ENCODE data around the gene ZNF639. TPM values are rescaled to one million over a fixed set of nuclear protein-coding genes. Genes with fewer than 3 reads are reported as not detected.

The ZNF639 gene
- total and polyA plus RNA-seq, 10 of the 15 experiments (the other 5 are each of a cell fraction or from before 2014, with no cell fraction given) = 16.3 to 61.2 (median 35.3) TPM

DNA sequence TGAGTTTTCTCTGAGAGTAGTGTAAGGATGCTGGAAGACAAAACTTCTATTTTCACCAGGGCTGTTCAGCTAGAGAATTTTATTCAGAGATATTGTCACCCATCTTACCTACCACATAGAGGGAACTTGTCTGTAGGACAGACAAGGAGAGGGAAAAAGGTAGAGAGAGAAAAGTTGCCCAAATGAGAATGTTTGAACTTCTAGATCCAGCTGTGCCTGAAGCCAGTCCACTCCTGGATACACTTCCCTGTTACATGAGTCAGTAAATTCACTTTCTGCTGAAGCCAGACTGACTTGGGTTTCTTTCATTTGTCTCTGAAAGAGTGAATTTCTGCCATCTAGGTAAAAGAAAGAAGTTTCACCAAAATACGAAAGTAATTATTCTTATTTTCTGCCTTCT is 44.7 kb upstream of the ZNF639 start:
- ChIA-PET POLR2A (no interaction called here), RAD21 (ENCODE audit: unreplicated experiment) (no interaction called here), CTCF (no interaction called here), SMC1A (ENCODE audit: uncharacterized antibody, unreplicated experiment) (interaction anchor here (1.1 to 2.0 kb wide), 4 partner anchors 9 to 38 kb away, joined by 3 to 7 read pairs (median 4); no protein-coding TSS in a partner anchor)
- Histone ChIP-seq H2AFZ (ENCODE audit: control insufficient read depth, low read depth, low read length) (no peak overlapping the region), H3K4me3 (no peak overlapping the region), H3K4me2 (ENCODE audit: control insufficient read depth, insufficient read depth) (no peak overlapping the region), H4K20me1 (ENCODE audit: control insufficient read depth, insufficient read depth) (no peaks in the 10 kb centered on the region), H3K9me3 (replicated peaks; ENCODE audit: control insufficient read depth, insufficient read depth, low read length) (no peaks in the 10 kb centered on the region), H3K79me2 (ENCODE audit: control insufficient read depth, insufficient read depth, low read length) (no peaks in the 10 kb centered on the region), H3K27ac (ENCODE audit: control insufficient read depth, insufficient read depth) (no peak overlapping the region), H3K36me3 (ENCODE audit: control insufficient read depth in 2 of 2, insufficient read depth in 2 of 2, low read length in 1 of 2) (no peaks in the 10 kb centered on the region), H3K27me3 (replicated peaks in 1 of 2; ENCODE audit: control insufficient read depth in 2 of 2, insufficient read depth in 2 of 2, low read length in 1 of 2) (no peaks in the 10 kb centered on the region), H3K4me1 (ENCODE audit: control insufficient read depth, insufficient read depth, low read length) (no peaks in the 10 kb centered on the region), H3K9ac (ENCODE audit: control insufficient read depth, insufficient read depth, low read length) (no peak overlapping the region)
- BruUV-seq (replicated peaks) = no TSS peak
- no peak for DNase-seq (ENCODE audit: low read depth, low spot score)
- intact Hi-C loops (cut with micrococcal nuclease; ENCODE audit: unreplicated experiment) = no loop called here
- no peak for FAIRE-seq
- in situ Hi-C loops (cut with MboI) = no loop called here
- ATAC-seq = no peak
- no peak for TF ChIP-seq SIN3A (IDR thresholded peaks at IDR 0.05; ENCODE audit: low read depth, low read length)
- no peak for TF ChIP-seq SUPT20H (IDR thresholded peaks at IDR 0.05; ENCODE audit: borderline replicate concordance, control insufficient read depth, low read depth, low read length)
- no peak for TF ChIP-seq BRCA1 (IDR thresholded peaks at IDR 0.05; ENCODE audit: low read depth, low read length)
- TF ChIP-seq MLLT1 (IDR thresholded peaks at IDR 0.05) = no peak
- TF ChIP-seq IKZF1 (conservative IDR thresholded peaks at IDR 0.05) = no peak
- no peak for TF ChIP-seq BCL11A (IDR thresholded peaks at IDR 0.05; ENCODE audit: low read depth, low read length)
- TF ChIP-seq CEBPB (IDR thresholded peaks at IDR 0.05; ENCODE audit: borderline replicate concordance in 1 of 2, low read depth in 2 of 2, low read length in 2 of 2) = no peak
- TF ChIP-seq DPF2 (IDR thresholded peaks at IDR 0.05) = no peak
- TF ChIP-seq BCLAF1 (IDR thresholded peaks at IDR 0.05) = no peak
- TF ChIP-seq CHD1 (IDR thresholded peaks at IDR 0.05; ENCODE audit: low read depth, low read length) = no peak
- TF ChIP-seq RCOR1 (conservative IDR thresholded peaks at IDR 0.05; ENCODE audit: low read depth, low read length) = no peak
- no peak for TF ChIP-seq CHD4 (IDR thresholded peaks at IDR 0.05)
- TF ChIP-seq, protein P1, sequence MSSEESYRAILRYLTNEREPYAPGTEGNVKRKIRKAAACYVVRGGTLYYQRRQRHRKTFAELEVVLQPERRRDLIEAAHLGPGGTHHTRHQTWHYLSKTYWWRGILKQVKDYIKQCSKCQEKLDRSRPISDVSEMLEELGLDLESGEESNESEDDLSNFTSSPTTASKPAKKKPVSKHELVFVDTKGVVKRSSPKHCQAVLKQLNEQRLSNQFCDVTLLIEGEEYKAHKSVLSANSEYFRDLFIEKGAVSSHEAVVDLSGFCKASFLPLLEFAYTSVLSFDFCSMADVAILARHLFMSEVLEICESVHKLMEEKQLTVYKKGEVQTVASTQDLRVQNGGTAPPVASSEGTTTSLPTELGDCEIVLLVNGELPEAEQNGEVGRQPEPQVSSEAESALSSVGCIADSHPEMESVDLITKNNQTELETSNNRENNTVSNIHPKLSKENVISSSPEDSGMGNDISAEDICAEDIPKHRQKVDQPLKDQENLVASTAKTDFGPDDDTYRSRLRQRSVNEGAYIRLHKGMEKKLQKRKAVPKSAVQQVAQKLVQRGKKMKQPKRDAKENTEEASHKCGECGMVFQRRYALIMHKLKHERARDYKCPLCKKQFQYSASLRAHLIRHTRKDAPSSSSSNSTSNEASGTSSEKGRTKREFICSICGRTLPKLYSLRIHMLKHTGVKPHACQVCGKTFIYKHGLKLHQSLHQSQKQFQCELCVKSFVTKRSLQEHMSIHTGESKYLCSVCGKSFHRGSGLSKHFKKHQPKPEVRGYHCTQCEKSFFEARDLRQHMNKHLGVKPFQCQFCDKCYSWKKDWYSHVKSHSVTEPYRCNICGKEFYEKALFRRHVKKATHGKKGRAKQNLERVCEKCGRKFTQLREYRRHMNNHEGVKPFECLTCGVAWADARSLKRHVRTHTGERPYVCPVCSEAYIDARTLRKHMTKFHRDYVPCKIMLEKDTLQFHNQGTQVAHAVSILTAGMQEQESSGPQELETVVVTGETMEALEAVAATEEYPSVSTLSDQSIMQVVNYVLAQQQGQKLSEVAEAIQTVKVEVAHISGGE (CRISPR knock-in tag; IDR thresholded peaks at IDR 0.05) = no peak
- no peak for TF ChIP-seq BHLHE40 (IDR thresholded peaks at IDR 0.05; ENCODE audit: borderline replicate concordance in 1 of 2, low read depth in 2 of 2, low read length in 1 of 2)
- TF ChIP-seq ZNF384 (IDR thresholded peaks at IDR 0.05; ENCODE audit: borderline replicate concordance, low read depth, low read length) = no peak
- TF ChIP-seq TARDBP (IDR thresholded peaks at IDR 0.05; ENCODE audit: borderline replicate concordance) = no peak
- 100% methylated on average over 1 of the region's 1 CpG for WGBS (ENCODE audit: insufficient coverage, insufficient replicate concordance, low lambda C conversion rate, missing lambda C conversion rate)

Measured in GM12878 (cell line).